ENCODE results near the gene CD3E. TPM values are rescaled to one million over a fixed set of nuclear protein-coding genes. Genes with fewer than 3 reads are reported as not detected.

CD3E gene
- total and polyA plus RNA-seq, 7 experiments from 2014 or later = 392 to 1,286 (median 692) TPM

DNA sequence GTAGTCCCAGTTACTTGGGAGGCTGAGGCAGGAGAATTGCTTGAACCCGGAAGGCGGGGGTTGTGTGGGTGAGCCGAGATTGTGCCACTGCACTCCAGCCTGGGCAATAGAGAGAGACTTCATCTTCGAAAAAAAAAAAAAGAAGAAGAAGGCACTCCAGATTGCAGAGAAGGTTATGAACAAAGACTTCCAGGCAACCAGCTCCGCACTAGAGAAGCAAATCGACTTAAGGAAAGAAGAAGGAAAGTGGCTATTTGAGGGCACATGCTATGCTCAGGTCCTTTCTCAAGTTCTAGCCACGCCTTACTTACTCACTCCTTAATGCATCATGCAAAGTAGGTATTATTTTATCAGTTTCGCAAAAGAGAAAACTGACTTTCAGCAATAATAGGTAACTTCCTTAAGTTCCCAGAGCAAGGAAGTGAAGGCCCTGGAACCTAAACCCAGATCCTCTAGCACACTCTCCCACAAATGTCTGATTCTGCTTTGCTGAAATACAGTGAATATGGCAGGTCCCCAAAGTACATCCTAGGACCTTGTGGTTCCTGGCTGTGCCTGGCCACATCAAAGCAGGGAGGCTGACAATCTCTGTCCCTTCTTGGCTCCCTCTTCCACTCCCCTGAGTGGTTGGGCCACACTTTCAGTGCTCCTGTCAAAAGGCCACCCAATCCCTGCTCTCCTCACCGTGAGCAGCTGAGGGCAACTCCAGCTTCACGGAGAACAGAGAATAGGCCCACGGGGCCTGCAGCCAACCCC is 14.2 kb downstream of the CD3E start:
- no peak for DNase-seq
- Mint-ChIP-seq H3K27ac (peak overlapping the region; percentile 62 to 100 (median 97)), H3K9me3 (peaks cover 0 to 8% (median 1%) of the 10 kb centered on the region in 11 donors), H3K36me3 (peaks cover 6 to 58% (median 44%) of the 10 kb centered on the region in 5 donors), H3K4me3 (peak overlapping the region; percentile 12 to 87 (median 70)), H3K4me1 (peaks cover 65 to 99% (median 86%) of the 10 kb centered on the region in 7 donors), H3K27me3 (no peaks in the 10 kb centered on the region)
- ChIA-PET CTCF (interaction anchor here (1.0 to 1.1 kb wide), 2 partner anchors 13 to 24 kb away, joined by 3 to 4 read pairs; no protein-coding TSS in a partner anchor), POLR2A (interaction anchor here (0.7 to 1.1 kb wide), 2 partner anchors 103 to 254 kb away, joined by 3 read pairs; partner anchors contain the start of gene ARCN1)
- H3K4me3 ChIP-seq (ENCODE audit: low read length) = peak overlapping the region; percentile 14
- peaks cover 50 to 90% of the 10 kb centered on the region in 2 donors for H3K4me1 ChIP-seq (ENCODE audit: control insufficient read depth in 2 of 2, insufficient read depth in 2 of 2, low read length in 2 of 2)
- H3K27me3 ChIP-seq (ENCODE audit: control insufficient read depth in 2 of 2, insufficient read depth in 2 of 2, low read length in 2 of 2) = no peaks in the 10 kb centered on the region
- intact Hi-C loops (cut with micrococcal nuclease) = no loop called here
- H3K27ac ChIP-seq (ENCODE audit: low read depth, low read length) = peak overlapping the region; percentile 61
- ATAC-seq = no peak
- H3K9me3 ChIP-seq (ENCODE audit: control insufficient read depth in 2 of 3, low read length in 3 of 3) = no peaks in the 10 kb centered on the region
- peaks cover 7 to 17% (median 8%) of the 10 kb centered on the region in 3 experiments for H3K36me3 ChIP-seq (ENCODE audit: control insufficient read depth in 2 of 3, insufficient read depth in 3 of 3, low read length in 3 of 3)

DNA sequence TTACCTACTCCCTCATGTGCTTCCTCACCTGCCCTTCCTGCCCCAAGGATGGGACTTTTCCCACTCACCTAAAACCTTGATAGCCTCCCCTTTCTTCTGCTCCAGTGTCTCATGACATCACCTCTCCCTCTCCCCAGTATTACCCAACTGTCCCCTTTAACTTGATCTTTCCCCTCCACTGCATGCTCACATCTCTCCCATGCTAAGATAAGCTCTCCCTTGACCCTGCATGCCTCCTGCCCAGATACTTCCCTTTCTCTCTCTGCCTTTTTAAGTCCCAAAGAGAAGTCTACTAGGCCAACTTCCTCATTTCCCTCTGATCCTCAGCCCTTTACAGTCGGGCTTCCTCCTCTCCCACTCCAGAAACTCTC is 14.8 kb downstream of the CD3E start:
- intact Hi-C loops (cut with micrococcal nuclease) = no loop called here

GRCh38 chr11:118320515-118320914 is 16.0 kb downstream of the CD3E start:
- DNase-seq = no peak
- intact Hi-C loops (cut with micrococcal nuclease) = no loop called here
- no peak overlapping the region for H3K4me3 ChIP-seq (ENCODE audit: low read length)
- ChIA-PET POLR2A (interaction anchor here (0.5 to 1.2 kb wide), 3 partner anchors 8 to 143 kb away, joined by 3 to 4 read pairs (median 3); no protein-coding TSS in a partner anchor), CTCF (interaction anchor here (1.1 kb wide), 2 partner anchors 8 to 25 kb away, joined by 3 to 4 read pairs; no protein-coding TSS in a partner anchor)
- no peak overlapping the region for H3K27ac ChIP-seq (ENCODE audit: low read depth, low read length)
- Mint-ChIP-seq H3K36me3 (peaks cover 3 to 52% (median 41%) of the 10 kb centered on the region in 5 donors), H3K4me3 (peak overlapping the region in 6 of 10 donors; percentile 0 to 87 (median 77)), H3K4me1 (peaks cover 53 to 93% (median 82%) of the 10 kb centered on the region in 7 donors), H3K27me3 (no peaks in the 10 kb centered on the region), H3K9me3 (peaks cover 0 to 8% (median 1%) of the 10 kb centered on the region in 11 donors), H3K27ac (peak overlapping the region; percentile 48 to 100 (median 97))
- ATAC-seq = no peak
- H3K9me3 ChIP-seq (ENCODE audit: control insufficient read depth in 2 of 3, low read length in 3 of 3) = no peaks in the 10 kb centered on the region
- H3K4me1 ChIP-seq (ENCODE audit: control insufficient read depth in 2 of 2, insufficient read depth in 2 of 2, low read length in 2 of 2) = peaks cover 44 to 73% of the 10 kb centered on the region in 2 donors
- H3K27me3 ChIP-seq (ENCODE audit: control insufficient read depth in 2 of 2, insufficient read depth in 2 of 2, low read length in 2 of 2) = no peaks in the 10 kb centered on the region
- peaks cover 0 to 1% (median 0%) of the 10 kb centered on the region in 3 experiments for H3K36me3 ChIP-seq (ENCODE audit: control insufficient read depth in 2 of 3, insufficient read depth in 3 of 3, low read length in 3 of 3)

More for the DNA sequence above, 14.8 kb downstream of the CD3E start:
- peaks cover 0 to 8% (median 1%) of the 10 kb centered on the region in 11 donors for H3K9me3 Mint-ChIP-seq
- no peak for ATAC-seq
- peak overlapping the region; percentile 61 for H3K27ac ChIP-seq (ENCODE audit: low read depth, low read length)
- no peak for DNase-seq
- H3K27me3 Mint-ChIP-seq = no peaks in the 10 kb centered on the region
- H3K27ac Mint-ChIP-seq = peak overlapping the region; percentile 62 to 100 (median 97)
- no peaks in the 10 kb centered on the region for H3K27me3 ChIP-seq (ENCODE audit: control insufficient read depth in 2 of 2, insufficient read depth in 2 of 2, low read length in 2 of 2)
- H3K36me3 Mint-ChIP-seq = peaks cover under 1 to 55% (median 44%) of the 10 kb centered on the region in 5 donors
- peaks cover 50 to 84% of the 10 kb centered on the region in 2 donors for H3K4me1 ChIP-seq (ENCODE audit: control insufficient read depth in 2 of 2, insufficient read depth in 2 of 2, low read length in 2 of 2)
- peak overlapping the region; percentile 3 to 87 (median 70) for H3K4me3 Mint-ChIP-seq
- CTCF ChIA-PET = interaction anchor here (0.8 to 1.1 kb wide), 3 partner anchors 13 to 24 kb away, joined by 3 to 4 read pairs (median 3); no protein-coding TSS in a partner anchor
- peak overlapping the region; percentile 14 for H3K4me3 ChIP-seq (ENCODE audit: low read length)
- no peaks in the 10 kb centered on the region for H3K9me3 ChIP-seq (ENCODE audit: control insufficient read depth in 2 of 3, low read length in 3 of 3)
- POLR2A ChIA-PET = interaction anchor here (0.7 to 1.2 kb wide), 3 partner anchors 9 to 253 kb away, joined by 3 to 4 read pairs (median 3); partner anchors contain the start of gene ARCN1
- H3K36me3 ChIP-seq (ENCODE audit: control insufficient read depth in 2 of 3, insufficient read depth in 3 of 3, low read length in 3 of 3) = peaks cover 1 to 12% (median 3%) of the 10 kb centered on the region in 3 experiments
- peaks cover 60 to 99% (median 86%) of the 10 kb centered on the region in 7 donors for H3K4me1 Mint-ChIP-seq

GRCh38 chr11:118321386-118322082 is 17.0 kb downstream of the CD3E start:
- ATAC-seq (no peak), DNase-seq (no peak)
- Histone ChIP-seq H3K27ac (ENCODE audit: low read depth, low read length) (no peak overlapping the region), H3K4me3 (ENCODE audit: low read length) (no peak overlapping the region), H3K36me3 (ENCODE audit: control insufficient read depth in 2 of 3, insufficient read depth in 3 of 3, low read length in 3 of 3) (no peaks in the 10 kb centered on the region), H3K9me3 (ENCODE audit: control insufficient read depth in 2 of 3, low read length in 3 of 3) (no peaks in the 10 kb centered on the region), H3K27me3 (ENCODE audit: control insufficient read depth in 2 of 2, insufficient read depth in 2 of 2, low read length in 2 of 2) (no peaks in the 10 kb centered on the region), H3K4me1 (ENCODE audit: control insufficient read depth in 2 of 2, insufficient read depth in 2 of 2, low read length in 2 of 2) (peaks cover 34 to 63% of the 10 kb centered on the region in 2 donors)
- POLR2A ChIA-PET = interaction anchor here (0.5 to 0.7 kb wide), 2 partner anchors 26 to 144 kb away, joined by 3 to 4 read pairs; no protein-coding TSS in a partner anchor
- intact Hi-C loops (cut with micrococcal nuclease) = loop anchor here in 1 of 2 donors (1.0 kb wide), 2 partner anchors 8 to 13 kb away; no protein-coding TSS in a partner anchor
- H3K27me3 Mint-ChIP-seq = no peaks in the 10 kb centered on the region
- CTCF ChIA-PET = interaction anchor here (1.1 to 1.2 kb wide), 3 partner anchors 9 to 26 kb away, joined by 3 to 4 read pairs (median 3); no protein-coding TSS in a partner anchor
- peaks cover 0 to 8% (median 1%) of the 10 kb centered on the region in 11 donors for H3K9me3 Mint-ChIP-seq
- H3K36me3 Mint-ChIP-seq = peaks cover 3 to 51% (median 42%) of the 10 kb centered on the region in 5 donors
- H3K4me1 Mint-ChIP-seq = peaks cover 43 to 90% (median 78%) of the 10 kb centered on the region in 7 donors
- peak overlapping the region in 8 of 10 donors; percentile 13 to 87 (median 53) for H3K4me3 Mint-ChIP-seq
- peak overlapping the region; percentile 60 to 100 (median 80) for H3K27ac Mint-ChIP-seq

- CTCF ChIA-PET = interaction anchor here (1.1 kb wide), 1 partner anchor 16 kb away, joined by 3 read pairs; no protein-coding TSS in a partner anchor
- peaks cover 35 to 83% (median 72%) of the 10 kb centered on the region in 7 donors for H3K4me1 Mint-ChIP-seq
Observed at GRCh38 chr11:118322721-118323120, 18.2 kb downstream of the CD3E start.

More at GRCh38 chr11:118322721-118323120, 18.2 kb downstream of the CD3E start:
- no peaks in the 10 kb centered on the region for H3K27me3 Mint-ChIP-seq
- H3K27me3 ChIP-seq (ENCODE audit: control insufficient read depth in 2 of 2, insufficient read depth in 2 of 2, low read length in 2 of 2) = no peaks in the 10 kb centered on the region
- no peaks in the 10 kb centered on the region for H3K36me3 ChIP-seq (ENCODE audit: control insufficient read depth in 2 of 3, insufficient read depth in 3 of 3, low read length in 3 of 3)
- H3K4me1 ChIP-seq (ENCODE audit: control insufficient read depth in 2 of 2, insufficient read depth in 2 of 2, low read length in 2 of 2) = peaks cover 24 to 52% of the 10 kb centered on the region in 2 donors
- intact Hi-C loops (cut with micrococcal nuclease) = no loop called here
- no peak overlapping the region for H3K27ac ChIP-seq (ENCODE audit: low read depth, low read length)
- H3K36me3 Mint-ChIP-seq = peaks cover 3 to 47% (median 38%) of the 10 kb centered on the region in 5 donors
- POLR2A ChIA-PET = interaction anchor here (1.0 to 1.1 kb wide), 2 partner anchors 27 to 76 kb away, joined by 3 to 5 read pairs; no protein-coding TSS in a partner anchor
- H3K4me3 Mint-ChIP-seq = peak overlapping the region in 2 of 10 donors; percentile 42 to 43
- no peaks in the 10 kb centered on the region for H3K9me3 ChIP-seq (ENCODE audit: control insufficient read depth in 2 of 3, low read length in 3 of 3)
- no peak for ATAC-seq
- no peak overlapping the region for H3K4me3 ChIP-seq (ENCODE audit: low read length)
- H3K9me3 Mint-ChIP-seq = peaks cover 0 to 8% (median 0%) of the 10 kb centered on the region in 11 donors
- peak overlapping the region in 2 of 9 donors; percentile 80 to 100 for H3K27ac Mint-ChIP-seq
- DNase-seq = no peak
